GM23248 (cell line): ENCODE results near the gene SEPHS1.

Source experiments
- EZH2 ChIP-seq: fragments of 200-600 bp; sonication (generic); IDR thresholded peaks from 2 replicates; pipeline ENCODE4 v1.6.1; 2018; ENCODE audit warnings: antibody characterized with exemption, mild to moderate bottlenecking; ENCODE audit not compliant: insufficient read depth, poor library complexity, severe bottlenecking
- EZH2phosphoT487 ChIP-seq: fragments of 200-600 bp; sonication (generic); IDR thresholded peaks from 2 replicates; pipeline ENCODE4 v1.6.1; 2018; ENCODE audit warnings: antibody characterized with exemption, moderate library complexity, mild to moderate bottlenecking, low read depth; ENCODE audit not compliant: insufficient read depth

DNA sequence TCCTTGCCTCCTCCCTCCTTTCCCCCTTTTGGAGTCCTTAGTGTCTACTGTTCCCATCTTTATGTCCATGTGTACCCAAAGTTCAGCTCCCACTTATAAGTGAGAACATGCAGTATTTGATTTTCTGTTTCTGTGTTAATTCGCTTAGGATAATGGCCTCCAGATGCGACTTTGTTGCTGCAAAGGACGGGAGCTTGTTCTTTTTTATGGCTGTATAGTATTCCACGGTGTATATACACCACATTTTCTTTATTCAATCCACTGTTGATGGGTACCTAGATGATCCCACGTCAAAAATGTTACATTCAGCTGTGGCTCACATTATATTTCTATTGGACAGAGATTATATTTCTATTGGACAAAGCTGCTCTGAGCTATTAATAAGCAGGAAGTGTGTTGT is 24.4 kb upstream of the SEPHS1 start:
- TF ChIP-seq EZH2 = no peak
- no peak for TF ChIP-seq EZH2phosphoT487
